DMS53 treated with DMSO at 0.1 percent for 48 hours (cell line): ENCODE results near the gene CRIM1.

Source experiments
- DNase-seq: peaks from one replicate; lab custom pipeline; 2025; ENCODE audit not compliant: unreplicated experiment; lab: John Stamatoyannopoulos, UW

CRIM1 gene

DNA sequence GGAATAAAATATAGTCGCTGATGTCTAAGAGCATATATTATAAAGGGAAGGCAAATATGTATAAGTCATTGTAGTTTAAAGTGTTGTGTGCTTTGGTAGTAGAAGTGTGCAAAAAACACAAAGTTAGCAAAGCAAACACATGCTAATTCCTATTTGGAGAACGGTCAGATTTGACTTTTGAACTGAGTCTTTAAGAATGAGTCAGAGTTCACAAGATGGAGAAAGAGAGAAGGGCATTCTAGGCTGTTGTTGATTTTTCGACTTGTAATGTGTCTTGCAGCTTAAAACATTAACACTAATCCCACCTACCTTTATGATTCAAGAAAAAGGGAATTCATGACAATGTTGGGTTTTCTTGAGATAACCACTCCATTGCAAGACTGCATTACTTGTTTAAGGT lies 98.1 kb downstream of the CRIM1 start:
- DNase-seq: no peak

DNA sequence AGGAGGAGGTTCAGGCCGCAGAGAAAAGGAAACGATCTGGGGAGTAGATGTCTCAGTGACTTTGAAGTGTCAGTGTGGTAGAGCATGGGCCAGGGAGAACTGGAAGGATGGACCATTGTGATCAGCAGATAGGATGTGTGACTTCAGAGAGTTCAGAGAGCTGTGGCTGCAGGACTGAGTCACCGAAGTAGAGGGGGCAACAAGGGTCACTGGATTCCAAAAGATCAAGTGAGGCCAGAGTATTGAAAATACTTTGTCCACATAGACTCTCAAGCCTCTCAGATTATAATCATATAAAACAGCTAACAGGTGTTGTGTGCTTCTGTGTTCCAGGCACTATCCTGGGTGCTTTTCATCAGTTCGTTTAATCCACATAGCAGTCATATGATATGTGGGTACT lies 99.4 kb downstream of the CRIM1 start:
- DNase-seq: no peak

DNA sequence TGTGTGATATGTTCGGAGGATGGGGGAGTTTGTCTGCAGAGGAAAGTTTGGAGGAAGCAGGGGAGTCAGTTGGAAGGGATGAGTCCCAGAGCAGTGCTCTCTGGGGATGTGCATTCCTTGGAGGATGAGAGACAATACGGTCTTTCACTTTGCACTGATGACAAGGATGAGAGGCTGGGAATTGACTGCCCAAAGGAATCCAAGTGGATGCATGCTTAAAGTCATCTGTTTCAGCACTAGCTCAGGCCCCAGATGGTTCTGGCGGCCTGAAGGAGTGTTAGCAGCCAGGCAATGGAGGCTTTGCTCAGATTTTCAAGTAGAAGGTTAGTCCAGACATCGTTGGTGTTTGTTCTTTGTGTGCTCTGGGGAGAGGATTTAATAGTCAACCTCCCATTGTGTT lies 100.2 kb downstream of the CRIM1 start:
- DNase-seq: no peak

GRCh38 chr2:36456227-36457175 lies 100.9 kb downstream of the CRIM1 start:
- no peak for DNase-seq

DNA sequence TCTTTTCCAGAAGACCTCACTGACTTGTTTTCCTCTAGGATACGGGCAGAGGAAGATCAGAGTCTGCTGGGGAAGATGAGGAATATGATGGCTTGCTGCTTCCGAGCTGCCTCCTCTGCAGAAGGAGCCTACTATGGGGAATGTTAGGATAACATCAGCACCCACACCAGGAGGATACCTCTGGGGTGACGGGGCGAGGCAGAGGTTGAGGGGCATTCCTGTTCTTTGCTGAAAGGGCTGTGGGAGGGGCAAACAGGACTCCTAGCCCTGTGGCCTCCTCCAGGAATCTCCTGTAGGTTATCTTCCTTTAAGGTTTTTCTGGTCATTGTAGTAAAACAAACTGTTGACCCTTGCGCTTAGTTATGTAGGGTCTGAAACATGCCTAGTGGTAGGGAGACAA lies 102.5 kb downstream of the CRIM1 start:
- DNase-seq: no peak

DNA sequence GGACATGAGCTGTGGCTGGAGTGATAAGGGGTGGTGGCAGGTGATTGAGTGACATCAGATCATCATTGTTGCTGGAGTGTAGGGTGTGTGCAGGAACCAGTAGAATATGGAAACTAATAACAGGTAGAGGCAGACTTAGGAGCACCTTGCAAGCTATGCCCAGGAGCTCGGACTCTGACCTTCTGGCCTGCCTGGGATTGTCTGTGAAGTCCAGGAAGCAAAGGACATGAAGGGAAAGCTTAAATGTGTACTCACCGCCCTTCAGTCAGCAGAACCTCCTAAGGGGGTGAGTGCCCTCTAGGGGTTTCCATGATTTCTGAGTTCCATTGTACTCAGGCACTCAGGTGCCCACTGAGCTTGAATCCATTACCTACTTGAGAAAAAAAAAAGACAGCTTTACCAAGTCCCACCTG lies 104.2 kb downstream of the CRIM1 start:
- peak; percentile 75 for DNase-seq

DNA sequence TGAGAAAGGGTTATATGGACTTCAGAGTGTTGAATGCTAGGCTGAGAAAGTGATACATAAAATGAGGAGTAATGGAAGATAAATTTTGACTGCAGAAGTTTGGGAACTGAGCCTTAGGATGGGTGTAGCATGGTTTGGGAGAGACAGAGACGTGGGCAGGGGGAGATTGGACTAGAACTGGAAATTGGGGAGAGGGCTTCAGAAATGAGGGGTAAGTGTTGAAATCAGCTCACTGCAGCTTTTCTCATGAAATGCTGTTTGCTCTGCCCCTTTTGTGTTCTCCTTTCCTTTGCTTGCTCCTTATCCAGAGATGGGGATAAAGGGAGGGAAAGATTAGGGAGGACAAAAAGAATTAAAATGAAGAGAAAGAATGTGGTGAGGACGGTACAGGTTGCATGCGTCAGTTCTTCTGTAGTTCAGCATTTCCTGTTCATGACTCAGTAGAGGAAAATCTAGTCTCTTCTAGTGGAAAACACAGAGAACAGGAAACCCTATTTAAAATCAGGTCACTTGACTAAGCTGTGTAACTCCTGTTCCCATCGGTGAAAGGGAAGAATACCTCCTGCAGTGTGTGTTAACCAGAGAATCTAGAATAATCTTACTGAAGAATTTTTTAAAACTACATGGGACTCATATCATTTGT lies 105.6 kb downstream of the CRIM1 start:
- peak; percentile 9 for DNase-seq

DNA sequence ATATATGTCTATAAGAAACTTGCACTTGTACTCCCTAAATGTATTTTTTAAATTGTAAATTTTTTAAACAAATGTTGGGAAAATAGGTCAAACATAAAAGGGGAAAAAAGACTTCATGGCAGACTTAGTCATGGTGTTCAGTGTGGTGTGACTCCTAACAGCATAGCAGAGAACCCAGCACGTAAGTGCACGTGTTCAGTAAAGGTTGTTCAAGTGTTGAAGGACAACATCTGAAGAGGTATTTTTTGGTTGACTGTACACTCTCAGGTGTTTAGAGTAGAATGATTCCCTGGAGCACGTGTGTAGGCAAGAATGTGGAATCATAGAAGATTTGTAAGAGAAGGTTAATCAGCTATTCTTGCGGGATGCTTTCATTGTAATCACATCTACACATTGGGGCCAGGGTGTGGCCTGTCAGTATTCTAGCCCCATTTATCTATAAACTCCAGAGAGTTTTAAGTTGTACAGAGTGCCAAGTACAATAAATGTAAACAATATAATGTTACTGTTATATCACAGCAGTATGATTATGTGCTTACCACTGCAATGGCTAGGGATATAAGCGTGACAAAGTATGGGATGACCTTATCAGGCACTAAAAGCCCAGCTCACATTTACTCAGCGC lies 106.8 kb downstream of the CRIM1 start:
- DNase-seq: no peak

DNA sequence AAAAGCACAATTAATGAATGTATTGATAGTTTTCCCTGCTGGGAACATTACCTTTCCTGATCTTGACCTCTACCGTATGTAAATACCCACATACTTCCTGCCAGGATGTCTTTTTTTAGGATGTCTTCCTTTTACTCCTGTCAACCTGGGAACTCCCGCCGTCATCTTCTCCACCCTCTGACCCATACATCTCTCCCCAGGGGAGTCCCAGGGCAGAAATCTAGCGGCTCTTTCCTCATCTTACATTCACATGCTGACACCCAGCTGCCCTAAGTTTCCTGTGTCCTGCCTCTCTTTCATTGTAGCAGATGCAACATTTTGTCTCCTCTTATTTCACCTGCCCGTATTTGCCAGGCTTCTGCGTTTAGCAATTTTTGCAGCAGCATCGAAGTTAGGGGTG lies 107.8 kb downstream of the CRIM1 start:
- DNase-seq: no peak

DNA sequence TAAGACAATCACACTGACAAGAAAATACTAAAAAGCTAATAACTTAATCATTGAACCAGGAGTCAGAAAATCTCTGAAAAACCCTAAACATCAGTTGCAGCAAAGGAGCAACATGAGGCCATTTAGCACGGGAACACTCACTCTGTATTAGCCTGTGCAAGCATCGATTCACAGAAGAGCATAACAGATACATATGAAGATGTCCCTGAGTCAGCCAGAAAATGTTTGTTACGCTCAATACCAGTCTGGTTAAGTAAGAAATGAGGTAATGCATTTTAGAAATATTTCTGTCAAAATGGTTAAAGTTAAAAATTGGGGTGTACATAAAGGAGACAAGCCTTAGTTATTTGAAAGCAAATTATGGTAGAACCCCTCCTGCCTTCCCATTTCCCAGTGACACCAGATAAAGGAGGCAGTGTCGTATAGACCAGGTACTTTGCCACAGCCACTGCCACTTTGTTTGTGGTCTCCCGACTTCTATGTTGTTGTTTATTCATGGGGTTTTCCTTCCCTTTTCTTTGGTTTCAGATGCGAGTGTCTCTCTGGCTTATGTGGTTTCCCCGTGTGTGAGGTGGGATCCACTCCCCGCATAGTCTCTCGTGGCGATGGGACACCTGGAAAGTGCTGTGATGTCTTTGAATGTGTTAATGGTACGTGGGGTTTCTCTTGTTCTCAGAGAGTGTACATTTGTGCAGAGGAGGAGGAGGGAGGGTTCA lies 108.6 kb downstream of the CRIM1 start:
- no peak for DNase-seq

DNA sequence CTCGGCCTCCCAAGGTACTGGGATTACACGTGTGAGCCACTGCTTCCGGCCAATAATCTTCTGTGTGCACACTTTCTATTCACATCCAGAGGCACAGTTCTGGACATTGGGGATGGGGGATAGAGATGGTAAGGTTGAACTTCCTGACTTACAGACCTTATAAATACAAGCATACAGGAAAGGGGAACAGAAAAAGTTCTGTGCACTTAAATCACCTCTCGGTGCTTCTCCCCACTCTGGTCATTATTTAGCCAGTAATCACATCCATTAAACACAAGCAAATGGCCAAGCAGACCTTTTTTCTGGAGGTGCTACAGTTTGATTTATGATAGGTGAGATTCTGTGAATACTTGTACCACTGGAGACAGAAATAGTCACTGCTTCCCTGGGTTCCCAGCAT lies 110.6 kb downstream of the CRIM1 start:
- DNase-seq: no peak

DNA sequence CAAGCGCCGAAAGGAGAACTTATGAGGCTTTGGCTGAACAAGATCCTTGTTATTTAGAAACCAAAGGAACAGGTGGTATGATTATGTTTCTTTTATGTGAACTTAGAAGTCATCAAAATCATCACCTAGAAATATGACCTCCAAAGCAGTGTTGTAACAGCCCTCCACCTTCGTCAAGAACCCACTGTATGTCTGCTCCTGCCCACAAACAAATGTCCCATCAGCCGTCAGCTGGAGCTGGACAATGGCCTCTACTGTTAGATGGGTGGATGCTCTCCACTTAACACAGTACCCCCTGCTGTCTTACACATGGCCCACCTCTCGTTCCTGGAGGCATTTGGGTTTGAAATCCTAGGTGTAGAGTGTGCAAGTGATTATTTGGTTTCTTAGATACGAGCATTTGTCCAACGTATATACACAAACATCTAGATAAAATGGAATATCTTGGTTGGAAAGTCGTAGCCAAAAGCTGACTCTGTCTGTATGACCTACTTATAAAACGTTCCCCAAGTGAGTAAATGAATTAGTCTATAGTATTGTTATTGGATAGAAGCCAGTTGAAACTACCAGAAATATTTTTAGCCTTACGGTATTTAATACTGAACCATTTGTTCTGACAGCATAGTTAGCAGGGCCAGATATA lies 113.0 kb downstream of the CRIM1 start:
- DNase-seq: no peak

DNA sequence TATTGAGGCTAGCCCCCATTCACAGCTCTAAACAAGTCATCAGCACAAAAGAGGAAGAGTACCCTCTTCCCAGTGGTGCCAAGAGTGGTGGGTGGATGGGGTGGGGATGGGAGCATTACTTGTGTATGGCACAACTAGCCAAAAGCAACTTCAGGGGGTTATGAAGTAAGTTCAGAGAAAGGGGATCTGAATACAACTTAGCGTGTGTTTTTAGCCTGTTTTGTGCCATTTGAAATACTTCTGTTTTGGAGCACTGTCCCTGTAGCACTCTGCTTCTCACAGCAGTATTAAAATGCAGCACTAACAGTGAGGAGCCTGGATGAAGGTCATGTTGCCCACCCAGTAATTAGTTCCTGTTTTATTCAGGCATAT lies 113.5 kb downstream of the CRIM1 start:
- no peak for DNase-seq

- DNase-seq: no peak
Measured at GRCh38 chr2:36469710-36470109, 114.1 kb downstream of the CRIM1 start.

DNA sequence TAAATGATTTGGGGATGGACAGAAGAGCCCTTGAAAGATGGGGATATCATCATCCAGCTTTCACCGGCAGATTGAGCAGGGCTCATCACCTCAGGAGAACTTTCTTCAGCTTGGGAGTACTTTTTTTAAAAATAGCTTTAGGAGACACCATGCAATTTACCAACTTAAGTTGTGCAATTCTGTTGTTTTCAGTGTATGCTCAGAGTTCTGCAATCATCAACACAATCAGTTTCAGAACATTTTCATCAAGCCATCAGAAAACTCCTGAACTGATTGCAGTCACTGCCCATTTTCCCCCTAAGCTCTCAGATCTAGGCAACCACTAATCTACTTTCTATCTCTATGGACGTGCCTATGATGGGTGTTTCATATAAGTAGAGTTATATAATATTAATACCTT lies 117.7 kb downstream of the CRIM1 start:
- no peak for DNase-seq

GRCh38 chr2:36476411-36476810 lies 120.8 kb downstream of the CRIM1 start:
- DNase-seq: no peak

GRCh38 chr2:36477315-36477714 lies 121.7 kb downstream of the CRIM1 start:
- DNase-seq: no peak

DNA sequence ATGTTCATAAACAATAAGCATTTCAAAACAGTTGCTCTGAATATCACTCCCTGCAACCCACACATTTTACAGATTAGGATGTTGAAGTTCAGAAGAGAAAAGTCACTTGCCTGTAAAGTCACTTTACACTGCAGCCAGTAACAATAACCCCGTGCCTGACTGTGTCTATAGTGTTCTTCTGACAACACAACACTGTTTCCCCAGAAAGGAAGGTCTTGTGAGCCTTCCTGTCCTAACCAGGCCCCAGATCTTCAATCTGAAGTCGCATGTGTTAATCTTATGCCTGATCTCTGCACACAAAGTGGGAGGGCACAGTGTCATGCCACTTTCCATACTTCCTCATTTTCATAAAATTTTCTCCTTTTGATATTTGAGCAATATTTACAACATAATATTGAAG lies 122.2 kb downstream of the CRIM1 start:
- DNase-seq: no peak

DNA sequence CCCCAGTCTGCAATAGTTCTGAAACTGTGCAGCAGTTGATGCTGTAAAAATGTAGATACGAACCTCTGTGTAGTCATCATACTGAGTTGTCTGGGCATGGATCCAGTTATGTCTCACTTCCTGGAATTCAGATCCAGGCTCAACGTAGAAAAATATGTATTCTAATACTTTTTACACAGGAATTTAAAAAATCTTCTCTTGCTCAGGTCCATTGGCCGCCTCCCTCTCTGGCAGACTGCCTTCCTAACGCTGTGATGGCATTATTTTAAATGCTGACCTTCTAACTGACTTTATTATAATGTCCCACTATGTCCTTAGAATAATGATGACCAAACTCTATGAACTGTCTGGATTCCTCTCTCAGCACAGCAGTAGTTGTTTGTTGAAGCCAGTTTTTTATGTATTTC lies 122.8 kb downstream of the CRIM1 start:
- DNase-seq: no peak

DNA sequence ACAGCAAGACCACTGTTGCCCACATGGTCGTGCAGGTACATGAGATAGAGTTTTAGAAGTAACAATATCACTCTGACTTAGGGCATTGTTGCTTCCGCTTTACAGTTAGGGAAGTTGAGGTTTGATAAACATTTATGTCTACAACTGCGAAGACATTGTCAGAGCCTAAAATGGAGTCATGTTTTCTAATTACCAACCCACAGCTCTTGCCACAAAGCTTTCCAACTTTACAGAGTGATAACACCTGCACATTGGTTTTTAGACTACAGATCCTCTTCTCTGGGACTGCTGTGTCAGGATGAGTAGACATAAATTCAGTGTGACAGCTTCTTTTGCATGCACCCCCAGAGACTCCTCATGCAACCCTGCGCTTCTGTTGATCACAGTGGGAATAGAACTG lies 123.4 kb downstream of the CRIM1 start:
- DNase-seq: no peak

DNA sequence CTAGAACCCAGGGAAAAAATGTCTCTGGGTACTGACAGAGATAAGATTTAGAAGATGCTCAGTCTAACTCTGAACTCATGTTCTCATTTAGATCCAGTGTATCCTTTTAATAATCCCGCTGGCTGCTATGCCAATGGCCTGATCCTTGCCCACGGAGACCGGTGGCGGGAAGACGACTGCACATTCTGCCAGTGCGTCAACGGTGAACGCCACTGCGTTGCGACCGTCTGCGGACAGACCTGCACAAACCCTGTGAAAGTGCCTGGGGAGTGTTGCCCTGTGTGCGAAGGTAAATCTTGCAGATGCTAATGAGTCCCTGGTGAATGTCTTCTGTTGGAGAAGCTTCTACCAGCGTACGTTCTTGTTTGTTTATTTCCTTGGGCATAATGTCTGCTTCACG lies 123.8 kb downstream of the CRIM1 start:
- no peak for DNase-seq
